NCI-H2227 (cell line): ENCODE data around the gene FAM156A.
"Not testable (repeated sequence)": the region's sequence is repeated elsewhere in the genome, so short reads cannot be mapped to it uniquely, and the experiment has no call there.

Experiments
- DNase-seq: peaks from one replicate; lab custom pipeline; 2025; ENCODE audit not compliant: unreplicated experiment; lab: John Stamatoyannopoulos, UW

Gene FAM156A

DNA sequence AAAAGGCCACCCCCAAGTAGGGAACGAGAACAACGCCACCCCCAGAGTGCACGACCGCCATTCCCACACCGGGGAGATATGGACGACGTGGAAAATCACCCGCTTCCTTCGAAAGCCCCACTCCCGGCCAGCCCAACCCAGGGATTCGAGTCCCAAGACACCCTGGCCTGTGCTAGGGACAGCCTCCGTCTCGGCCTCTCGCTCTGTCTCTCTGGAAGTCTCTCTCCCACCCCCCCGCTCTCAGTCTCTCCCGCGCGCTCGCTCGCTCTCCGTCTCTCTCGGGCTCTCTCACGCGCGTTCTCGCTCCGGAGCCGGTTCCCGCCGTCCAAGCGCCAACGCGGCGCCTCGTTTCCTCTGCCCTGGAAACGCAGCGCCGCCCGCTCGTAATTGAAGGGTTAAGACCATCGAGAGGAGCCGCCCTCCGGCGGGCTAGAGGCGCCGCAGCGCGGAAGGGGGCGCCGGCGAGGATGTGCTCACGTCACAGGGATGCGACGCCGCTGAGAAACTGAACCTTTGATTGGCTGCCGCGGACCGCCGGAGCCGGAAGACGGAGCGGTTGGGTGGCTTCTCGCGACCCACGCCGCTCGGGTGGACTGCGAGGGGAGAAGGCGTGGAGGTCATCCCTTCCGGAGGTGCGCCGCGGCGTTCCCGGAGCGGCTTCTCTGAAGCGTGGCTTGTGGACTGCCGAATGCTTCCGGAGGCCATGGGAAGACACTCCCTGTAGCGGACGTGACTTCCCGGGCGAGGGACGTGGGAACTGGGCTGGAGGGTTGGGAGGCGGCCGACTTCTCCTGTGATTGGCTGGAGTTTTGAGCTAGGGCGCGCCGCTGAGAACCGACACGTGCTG, at the start of gene FAM156A:
TSS of gene FAM156A (minus strand) at position 406 of the 847 bp plus-strand sequence. CDS start 9,930 bp downstream, outside the sequence.
- DNase-seq: not testable (repeated sequence)

DNA sequence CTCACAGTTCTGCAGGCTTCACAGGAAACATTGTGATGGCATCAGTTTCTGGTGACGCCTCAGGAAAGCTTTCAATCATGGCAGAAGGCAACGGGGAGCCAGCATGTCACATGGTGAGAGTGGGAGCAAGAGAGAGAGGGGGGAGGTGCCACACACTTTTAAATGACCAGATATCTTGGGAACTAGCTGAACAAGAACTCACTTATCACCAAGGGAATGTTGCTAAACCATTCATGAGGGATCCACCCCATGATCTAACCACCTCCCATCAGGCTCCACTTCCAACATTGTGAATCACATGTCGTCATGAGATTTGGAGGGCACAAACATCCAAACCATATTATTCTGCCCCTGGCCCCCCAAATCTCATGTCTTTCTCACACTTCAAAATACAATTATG, 47.0 kb upstream of the FAM156A start:
- DNase-seq: no peak

DNA sequence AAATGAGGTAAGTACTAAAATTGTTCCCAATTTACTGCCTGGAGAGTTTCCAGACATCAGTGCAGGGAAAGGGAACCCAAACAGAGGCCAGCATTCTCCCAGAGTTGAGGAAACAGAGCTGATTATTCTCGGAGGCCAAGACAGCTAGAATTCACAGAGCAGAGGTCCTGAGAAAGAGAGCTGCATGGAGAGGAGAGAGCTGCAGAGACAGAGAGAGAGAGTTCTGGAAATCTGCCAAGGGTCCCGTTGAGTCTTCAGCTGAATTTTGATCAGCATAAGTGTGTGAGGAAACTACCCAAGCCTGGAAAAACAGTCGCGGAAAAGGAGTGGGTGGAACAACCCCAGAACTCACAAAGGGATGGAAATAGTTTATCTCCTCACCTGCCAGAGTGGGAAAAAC, 46.5 kb upstream of the FAM156A start:
- peak; percentile 9 for DNase-seq

DNA sequence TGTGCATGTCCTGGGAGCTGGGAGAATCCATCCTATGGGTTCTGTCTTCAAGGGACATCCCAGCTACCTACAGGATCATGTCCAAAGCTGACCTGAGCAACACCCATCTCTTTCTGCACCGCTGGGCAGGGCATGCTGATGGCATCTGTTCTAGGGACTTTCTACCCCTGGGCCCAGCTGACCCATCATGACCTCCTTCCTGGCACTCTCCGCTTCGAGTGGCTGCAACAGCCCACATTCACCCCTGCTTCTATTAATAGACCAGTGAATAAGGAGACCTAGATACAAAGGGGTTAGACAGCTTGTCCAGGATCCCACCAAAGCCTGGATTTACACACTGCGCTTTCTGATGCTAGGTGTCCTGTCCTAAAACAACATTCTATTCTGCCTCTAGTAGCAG, 45.7 kb upstream of the FAM156A start:
- DNase-seq: no peak

DNA sequence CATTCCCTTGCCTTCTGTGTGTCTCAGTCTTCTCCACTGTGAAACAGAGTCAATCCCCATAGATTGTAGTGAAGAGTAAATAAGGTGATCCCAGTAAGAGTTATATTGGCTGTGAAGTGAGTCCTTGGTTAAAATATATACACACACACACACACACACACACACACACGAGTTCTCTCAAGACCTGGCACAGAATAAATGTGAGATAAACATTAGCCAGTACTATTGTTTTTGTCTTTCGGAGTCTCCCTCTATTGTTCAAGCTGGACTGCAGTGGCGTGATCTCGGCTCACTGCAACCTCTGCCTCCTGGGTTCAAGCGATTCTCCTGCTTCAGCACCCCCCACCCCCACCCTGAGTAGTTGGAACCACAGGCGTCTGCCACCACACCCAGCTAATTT, 44.8 kb upstream of the FAM156A start:
- no peak for DNase-seq

DNA sequence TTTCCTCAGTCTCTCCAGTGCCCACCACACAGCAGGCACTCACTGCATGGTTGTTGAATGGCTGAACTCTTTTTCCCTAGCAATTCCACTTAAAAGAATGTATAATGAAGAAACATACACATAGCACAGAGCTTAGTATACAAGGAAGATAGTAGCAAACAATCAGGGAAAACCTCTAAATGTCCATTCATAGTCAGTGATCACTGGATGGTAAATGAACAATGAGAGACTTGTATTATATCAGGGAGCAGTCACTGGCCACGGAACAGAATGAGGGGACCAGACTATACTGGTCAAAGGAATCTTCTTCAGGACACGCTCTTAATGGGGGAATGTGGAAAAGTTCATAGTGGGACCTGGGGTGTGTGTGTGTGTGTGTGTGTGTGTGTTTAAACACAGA, 43.6 kb upstream of the FAM156A start:
- DNase-seq: no peak

DNA sequence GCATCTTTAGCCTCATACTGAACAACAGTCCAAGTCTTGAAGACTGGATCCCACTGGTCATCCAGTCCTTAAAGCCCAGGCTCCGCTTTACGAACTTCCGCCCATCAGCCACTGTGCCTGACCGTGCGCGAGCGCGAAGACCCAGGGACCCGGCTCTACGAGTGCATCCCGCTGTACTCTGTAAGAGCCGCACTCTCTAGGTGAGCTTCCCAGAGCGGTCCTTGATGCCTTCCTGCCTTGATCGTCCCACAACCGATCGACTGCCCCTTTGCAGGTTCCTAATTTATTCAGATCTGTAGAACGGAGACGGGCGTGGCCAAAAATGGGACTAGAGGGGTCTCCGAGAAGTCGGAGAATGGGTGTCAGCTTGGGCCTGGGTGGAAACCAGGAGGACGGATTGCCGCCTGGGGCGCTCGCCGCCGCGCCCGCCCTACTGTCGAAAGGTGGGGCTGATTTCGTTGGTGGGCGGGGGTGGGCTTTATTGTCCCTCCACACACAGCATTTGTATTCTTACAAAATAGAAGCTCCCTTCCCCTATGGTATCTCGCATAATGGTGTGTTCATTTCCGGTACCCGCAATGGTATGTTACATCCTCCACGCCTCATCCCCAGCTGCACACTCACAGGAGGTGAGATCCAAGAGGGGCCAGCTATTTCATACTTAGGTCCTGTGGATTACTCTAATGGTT, 42.3 kb upstream of the FAM156A start:
- no peak for DNase-seq

- no peak for DNase-seq
These were observed 37.6 kb upstream of the FAM156A start for GRCh38 chrX:52995987-52996331.

DNA sequence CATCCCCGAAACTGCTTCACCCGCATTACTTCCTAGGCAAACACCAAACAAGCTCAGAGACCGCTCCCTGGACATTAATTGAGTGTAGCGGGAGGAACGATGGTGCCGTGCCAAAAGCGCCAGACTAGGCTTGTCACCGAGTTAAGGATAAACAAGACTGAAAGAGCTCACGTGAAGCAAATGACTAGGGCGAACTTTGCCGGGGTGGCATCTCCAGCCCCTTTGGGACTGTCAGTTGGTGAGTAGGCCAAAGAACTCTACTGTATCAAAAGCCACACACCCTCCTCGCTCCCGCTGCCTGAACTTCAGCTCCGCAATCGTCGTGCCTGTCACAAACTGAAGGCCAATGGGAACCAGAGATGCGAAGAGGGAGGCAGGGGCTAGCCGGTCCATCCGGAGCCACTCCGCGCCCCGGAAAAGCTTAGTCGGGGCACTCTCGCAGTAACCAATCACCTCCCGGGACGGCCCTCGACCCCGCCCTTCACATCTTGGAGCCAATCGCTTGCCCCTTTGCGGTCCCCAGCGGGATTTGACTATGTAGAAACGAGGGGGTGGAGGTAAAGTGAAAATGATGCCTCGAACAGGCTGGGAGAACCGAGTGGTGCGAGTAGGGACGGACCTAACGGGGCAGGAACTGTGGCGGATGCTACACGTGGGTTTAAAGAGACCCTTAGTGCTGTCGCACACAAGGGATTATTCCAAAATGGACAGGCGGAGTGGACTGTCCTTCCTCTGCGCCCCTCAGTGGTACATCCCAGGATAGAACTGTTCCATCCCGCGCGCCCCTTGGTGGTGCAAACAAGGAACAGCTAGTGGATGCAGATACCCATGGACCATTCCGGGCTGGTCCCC, 37.0 kb upstream of the FAM156A start:
- peak; percentile 99 for DNase-seq

- no peak for DNase-seq
These were observed 32.5 kb upstream of the FAM156A start for GRCh38 chrX:52990848-52991247.

GRCh38 chrX:52990011-52990631, 31.8 kb upstream of the FAM156A start:
- peak; percentile 70 for DNase-seq

DNA sequence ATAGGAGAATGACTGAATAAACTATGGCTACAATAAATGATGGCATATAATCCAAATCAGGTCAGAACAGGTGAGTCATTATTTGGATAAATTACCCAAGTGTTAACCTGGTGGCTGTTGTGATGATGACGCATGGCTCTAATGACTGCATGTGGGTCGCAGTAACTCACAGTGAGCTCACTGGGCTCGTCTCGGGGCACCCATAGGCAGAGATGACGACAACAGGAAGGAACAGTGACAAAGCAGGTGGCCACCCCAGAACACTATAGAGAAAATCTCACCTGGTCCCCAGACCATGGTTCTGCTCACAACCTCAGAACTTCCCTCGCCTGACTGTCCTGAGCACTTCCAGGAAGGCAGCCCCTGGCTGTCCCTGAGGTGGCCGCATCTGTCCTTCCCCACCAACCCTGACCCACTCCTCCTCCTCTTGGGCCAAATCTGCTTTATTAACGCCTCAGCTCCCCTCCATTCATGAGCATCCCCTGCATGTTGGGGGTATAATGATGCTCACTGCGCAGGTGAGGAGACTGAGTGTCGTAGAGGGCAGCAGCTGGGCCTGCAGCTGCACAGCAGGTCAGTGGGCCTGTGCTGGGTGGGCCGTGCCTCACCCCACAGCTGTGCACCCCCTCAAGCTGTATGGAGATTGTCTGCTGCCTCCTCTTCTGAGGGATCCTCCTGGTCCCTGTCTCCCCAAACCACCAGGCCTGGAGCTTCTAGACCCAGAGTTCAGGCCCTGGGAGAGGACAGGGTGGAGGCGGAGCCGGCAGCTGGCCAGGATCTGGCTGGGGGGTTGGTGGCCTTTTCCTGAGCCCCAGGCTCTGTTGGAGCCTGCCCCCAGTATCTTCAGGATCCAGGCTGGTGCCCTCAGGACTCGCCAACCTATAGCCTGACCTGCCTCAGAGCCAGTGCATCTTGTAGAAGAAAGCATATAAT, 30.9 kb upstream of the FAM156A start:
- no peak for DNase-seq

GRCh38 chrX:52983321-52984000, 25.1 kb upstream of the FAM156A start:
- DNase-seq: peak; percentile 32

GRCh38 chrX:52979993-52980392, 21.7 kb upstream of the FAM156A start:
- DNase-seq: no peak

- DNase-seq: no peak
These were observed 21.2 kb upstream of the FAM156A start for GRCh38 chrX:52979568-52979967.

GRCh38 chrX:52977953-52978352, 19.6 kb upstream of the FAM156A start:
- DNase-seq: no peak

GRCh38 chrX:52975576-52975975, 17.3 kb upstream of the FAM156A start:
- not testable (repeated sequence) for DNase-seq

- DNase-seq: not testable (repeated sequence)
These were observed 16.1 kb upstream of the FAM156A start for GRCh38 chrX:52974336-52974992.

GRCh38 chrX:52967922-52968321, 9.6 kb upstream of the FAM156A start:
- not testable (repeated sequence) for DNase-seq
